HG03064 (cell line): Measurements from ENCODE around the gene SCLY.
"Not testable (repeated sequence)": the region's sequence is repeated elsewhere in the genome, so short reads cannot be mapped to it uniquely, and the experiment has no call there.

ENCODE experiments used
- ATAC-seq: cut with Tn5 transposase; IDR thresholded peaks from one replicate; pipeline ENCODE4 v1.9.1; 2021; ENCODE audit warnings: low read depth; ENCODE audit not compliant: unreplicated experiment

SCLY gene

GRCh38 chr2:238106698-238107524, 46.1 kb downstream of the SCLY start:
- peak; percentile 26 for ATAC-seq

GRCh38 chr2:238107525-238108422, 47.0 kb downstream of the SCLY start:
- peak; percentile 52 for ATAC-seq

- peak; percentile 68 for ATAC-seq
These were observed 47.8 kb downstream of the SCLY start for GRCh38 chr2:238108423-238109183.

- ATAC-seq, result no peak
These were observed 52.8 kb downstream of the SCLY start for GRCh38 chr2:238113611-238114010.

- ATAC-seq, result no peak
These were observed 53.6 kb downstream of the SCLY start for GRCh38 chr2:238114331-238114841.

GRCh38 chr2:238114851-238115660, 54.3 kb downstream of the SCLY start:
- ATAC-seq, result no peak

GRCh38 chr2:238115709-238116108, 54.9 kb downstream of the SCLY start:
- not testable (repeated sequence) for ATAC-seq

- ATAC-seq, result no peak
These were observed 55.7 kb downstream of the SCLY start for GRCh38 chr2:238116298-238117198.

- ATAC-seq, result no peak
These were observed 56.7 kb downstream of the SCLY start for GRCh38 chr2:238117199-238118154.

- ATAC-seq, result no peak
These were observed 59.1 kb downstream of the SCLY start for GRCh38 chr2:238119756-238120462.

GRCh38 chr2:238120463-238121298, 59.9 kb downstream of the SCLY start:
- no peak for ATAC-seq

- no peak for ATAC-seq
These were observed 60.9 kb downstream of the SCLY start for GRCh38 chr2:238121511-238122286.

GRCh38 chr2:238122287-238123217, 61.8 kb downstream of the SCLY start:
- ATAC-seq, result no peak

GRCh38 chr2:238123218-238123971, 62.6 kb downstream of the SCLY start:
- ATAC-seq, result no peak
